ENCODE measurements around the gene SYNE1. TPM values are rescaled to one million over a fixed set of nuclear protein-coding genes. Genes with fewer than 3 reads are reported as not detected.

SYNE1 gene
- total and polyA plus RNA-seq, 2 of the 8 experiments (the other 6 are each of a cell fraction or from before 2014, with no cell fraction given), result 2.8 to 5.5 TPM

DNA sequence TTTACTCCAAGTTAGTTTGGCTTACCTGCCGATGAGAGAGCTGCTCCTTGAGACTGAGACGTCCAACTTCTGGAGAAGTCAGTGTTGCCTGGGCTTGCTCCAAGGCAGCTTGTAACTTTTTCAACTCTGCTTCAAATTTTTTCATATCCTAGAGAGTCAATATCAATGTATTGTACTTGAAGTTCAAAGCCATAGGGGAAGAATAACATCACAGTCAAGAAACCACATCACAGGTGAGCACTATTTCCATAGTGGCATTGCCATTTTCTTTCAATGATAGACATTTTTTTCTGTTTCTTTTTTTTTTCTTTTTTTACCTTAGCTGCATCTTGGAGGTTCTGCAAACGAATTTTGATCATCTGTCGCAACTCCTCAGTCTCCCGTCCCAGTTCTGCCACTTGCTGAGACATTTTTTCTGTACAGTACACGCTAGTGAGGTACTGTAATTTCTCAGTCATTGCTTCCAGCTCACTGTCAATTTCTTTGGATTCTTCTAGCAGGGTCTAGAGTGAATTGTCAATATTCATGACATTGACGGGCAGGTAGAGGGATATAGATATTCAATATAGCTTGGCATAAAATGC, 326.7 kb downstream of the SYNE1 start:
- H3K23ac ChIP-seq (ENCODE audit: insufficient read length), result no peak overlapping the region
- no peak for TF ChIP-seq NANOG (IDR thresholded peaks at IDR 0.05; ENCODE audit: insufficient read depth, low read depth, low read length, poor library complexity, severe bottlenecking)
- no peak for TF ChIP-seq SIX5 (IDR thresholded peaks at IDR 0.05; ENCODE audit: low read depth, low read length)
- TF ChIP-seq SIN3A (conservative IDR thresholded peaks at IDR 0.05 in 1 of 2, IDR thresholded peaks at IDR 0.05 in 1 of 2; ENCODE audit: low read depth in 1 of 2, low read length in 2 of 2), result no peak
- TF ChIP-seq RXRA (IDR thresholded peaks at IDR 0.05; ENCODE audit: insufficient read depth, low read depth, low read length), result no peak
- no peak for TF ChIP-seq RFX5 (IDR thresholded peaks at IDR 0.05; ENCODE audit: borderline replicate concordance, low read depth, low read length)
- TF ChIP-seq POLR2AphosphoS5 (IDR thresholded peaks at IDR 0.05; ENCODE audit: low read depth, low read length), result no peak
- TF ChIP-seq, protein P1, sequence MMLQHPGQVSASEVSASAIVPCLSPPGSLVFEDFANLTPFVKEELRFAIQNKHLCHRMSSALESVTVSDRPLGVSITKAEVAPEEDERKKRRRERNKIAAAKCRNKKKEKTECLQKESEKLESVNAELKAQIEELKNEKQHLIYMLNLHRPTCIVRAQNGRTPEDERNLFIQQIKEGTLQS (IDR thresholded peaks at IDR 0.05; ENCODE audit: insufficient read depth, low read depth, low read length), result no peak
- TF ChIP-seq GABPA (IDR thresholded peaks at IDR 0.05; ENCODE audit: borderline replicate concordance, insufficient read depth, low read length), result no peak
- H2BK5ac ChIP-seq (ENCODE audit: low read depth, low read length), result no peak overlapping the region
- H2AK5ac ChIP-seq (ENCODE audit: low read depth, low read length), result no peak overlapping the region
- no peak overlapping the region for H3K18ac ChIP-seq (ENCODE audit: extremely low read depth, low read length)
- H2BK20ac ChIP-seq (ENCODE audit: low read length), result no peak overlapping the region
- no peaks in the 10 kb centered on the region for H3K4me1 ChIP-seq (replicated peaks in 1 of 4; ENCODE audit: control insufficient read depth in 3 of 4, insufficient read depth in 4 of 4, low read length in 3 of 4)
- no peak for FAIRE-seq
- no peak overlapping the region for H3K56ac ChIP-seq (replicated peaks; ENCODE audit: insufficient read length, low read depth, low read length)
- H2BK12ac ChIP-seq (ENCODE audit: low read depth, low read length), result no peak overlapping the region
- no peak overlapping the region for H3K4ac ChIP-seq (replicated peaks; ENCODE audit: insufficient read length, low read depth, low read length)
- H2BK120ac ChIP-seq (replicated peaks; ENCODE audit: low read depth, low read length), result no peak overlapping the region
- no peaks in the 10 kb centered on the region for H3K27me3 ChIP-seq (replicated peaks in 1 of 4; ENCODE audit: control insufficient read depth in 3 of 4, extremely low read depth in 1 of 4, insufficient read depth in 3 of 4, low read length in 3 of 4)
- H4K8ac ChIP-seq (ENCODE audit: extremely low read depth, insufficient read depth, low read length), result no peak overlapping the region
- H4K20me1 ChIP-seq (replicated peaks in 1 of 2; ENCODE audit: control insufficient read depth in 1 of 2, insufficient read depth in 2 of 2, low read length in 2 of 2), result no peaks in the 10 kb centered on the region
- H2AFZ ChIP-seq (ENCODE audit: low read length), result no peak overlapping the region
- H3K79me1 ChIP-seq (ENCODE audit: low read depth, low read length), result no peaks in the 10 kb centered on the region
- POLR2A ChIA-PET (ENCODE audit: partially characterized antibody), result no interaction called here
- DNase-seq (ENCODE audit: low read depth in 1 of 2, low spot score in 2 of 2), result no peak
- no peaks in the 10 kb centered on the region for H3K36me3 ChIP-seq (ENCODE audit: control insufficient read depth in 2 of 4, insufficient read depth in 4 of 4, low read length in 3 of 4)
- H3K4me2 ChIP-seq (ENCODE audit: insufficient read depth in 1 of 2, low read depth in 2 of 2, low read length in 2 of 2), result no peak overlapping the region
- no peaks in the 10 kb centered on the region for H3K79me2 ChIP-seq (ENCODE audit: control insufficient read depth in 1 of 2, insufficient read depth in 2 of 2, low read length in 2 of 2)
- H4K5ac ChIP-seq (ENCODE audit: insufficient read length, low read depth, low read length), result no peak overlapping the region
- 93% methylated on average over 7 of the region's 7 CpGs; no CpG with 5 or more reads in 1 of the 2 experiments for WGBS, 2 experiments (ENCODE audit: extremely low coverage in 1 of 2, insufficient coverage in 1 of 2, insufficient read length in 1 of 2, insufficient replicate concordance in 2 of 2, low coverage in 1 of 2, low lambda C conversion rate in 2 of 2, missing lambda C conversion rate in 1 of 2)
- no peak overlapping the region for H3K27ac ChIP-seq (ENCODE audit: low read depth, low read length)
- H3K14ac ChIP-seq (ENCODE audit: insufficient read length), result no peak overlapping the region
- H2BK15ac ChIP-seq (ENCODE audit: low read length), result no peak overlapping the region
- H3K4me3 ChIP-seq (ENCODE audit: extremely low read depth in 1 of 4, insufficient read depth in 2 of 4, low read depth in 3 of 4, low read length in 4 of 4), result no peak overlapping the region
- no peak overlapping the region for H3K9ac ChIP-seq (replicated peaks in 1 of 4; ENCODE audit: extremely low read depth in 1 of 4, low read depth in 3 of 4, low read length in 3 of 4)
- no peaks in the 10 kb centered on the region for H3K23me2 ChIP-seq (ENCODE audit: low read depth, low read length)
- H4K91ac ChIP-seq (replicated peaks; ENCODE audit: insufficient read length, low read length), result no peak overlapping the region
- CTCF ChIA-PET (ENCODE audit: partially characterized antibody), result interaction anchor here (0.5 to 1.2 kb wide), 5 partner anchors 9 to 771 kb away, joined by 3 to 5 read pairs (median 4); no protein-coding TSS in a partner anchor
- H3K9me3 ChIP-seq (ENCODE audit: insufficient read depth in 2 of 2, low read depth in 1 of 2, low read length in 1 of 2), result no peaks in the 10 kb centered on the region

Measured in H1 (cell line).